ENCODE results near the gene FABP3. TPM values are rescaled to one million over a fixed set of nuclear protein-coding genes. Genes with fewer than 3 reads are reported as not detected.

The FABP3 gene
- total and polyA plus RNA-seq, 10 of the 15 experiments (the other 5 are each of a cell fraction or from before 2014, with no cell fraction given) = 0.36 to 1.2 (median 0.67) TPM; not detected in 2

- Histone ChIP-seq H3K36me3 (ENCODE audit: control insufficient read depth in 2 of 2, insufficient read depth in 2 of 2, low read length in 1 of 2) (peaks cover 3 to 6% of the 10 kb centered on the region in 2 experiments), H3K4me1 (ENCODE audit: control insufficient read depth, insufficient read depth, low read length) (no peaks in the 10 kb centered on the region), H3K4me3 (no peak overlapping the region), H3K9ac (ENCODE audit: control insufficient read depth, insufficient read depth, low read length) (no peak overlapping the region), H3K27ac (ENCODE audit: control insufficient read depth, insufficient read depth) (no peak overlapping the region), H3K4me2 (ENCODE audit: control insufficient read depth, insufficient read depth) (no peak overlapping the region), H3K79me2 (ENCODE audit: control insufficient read depth, insufficient read depth, low read length) (no peaks in the 10 kb centered on the region), H4K20me1 (ENCODE audit: control insufficient read depth, insufficient read depth) (no peaks in the 10 kb centered on the region), H3K27me3 (replicated peaks in 1 of 2; ENCODE audit: control insufficient read depth in 2 of 2, insufficient read depth in 2 of 2, low read length in 1 of 2) (no peaks in the 10 kb centered on the region), H3K9me3 (replicated peaks; ENCODE audit: control insufficient read depth, insufficient read depth, low read length) (no peaks in the 10 kb centered on the region), H2AFZ (ENCODE audit: control insufficient read depth, low read depth, low read length) (no peak overlapping the region)
- ChIA-PET SMC1A (ENCODE audit: uncharacterized antibody, unreplicated experiment) (no interaction called here), CTCF (interaction anchor here (1.2 to 1.3 kb wide), 2 partner anchors 60 to 279 kb away, joined by 3 read pairs; no protein-coding TSS in a partner anchor), RAD21 (ENCODE audit: unreplicated experiment) (interaction anchor here (1.2 kb wide), 1 partner anchor 12 kb away, joined by 3 read pairs; no protein-coding TSS in a partner anchor), POLR2A (no interaction called here)
- intact Hi-C loops (cut with micrococcal nuclease; ENCODE audit: unreplicated experiment) = no loop called here
- ATAC-seq = no peak
- in situ Hi-C loops (cut with MboI) = no loop called here
- 100% methylated on average over 3 of the region's 3 CpGs for WGBS (ENCODE audit: insufficient coverage, insufficient replicate concordance, low lambda C conversion rate, missing lambda C conversion rate)
- no TSS peak for BruUV-seq (replicated peaks)
- FAIRE-seq = no peak
- DNase-seq (ENCODE audit: low read depth, low spot score) = no peak
- TF ChIP-seq BACH1 (IDR thresholded peaks at IDR 0.05; ENCODE audit: borderline replicate concordance) (no peak), SPI1 (IDR thresholded peaks at IDR 0.05; ENCODE audit: borderline replicate concordance, insufficient read depth, low read depth, low read length) (no peak), ELK1 (IDR thresholded peaks at IDR 0.05; ENCODE audit: low read depth, low read length) (no peak), POLR2A (IDR thresholded peaks at IDR 0.05; ENCODE audit: low read depth, low read length) (no peak), HCFC1 (IDR thresholded peaks at IDR 0.05; ENCODE audit: low read length) (no peak), ZNF592 (IDR thresholded peaks at IDR 0.05) (no peak), NFYA (IDR thresholded peaks at IDR 0.05; ENCODE audit: borderline replicate concordance, low read depth, low read length) (no peak), JUNB (IDR thresholded peaks at IDR 0.05) (no peak), MXI1 (IDR thresholded peaks at IDR 0.05; ENCODE audit: low read depth, low read length) (no peak)
Observed at GRCh38 chr1:31362032-31362431, 10.8 kb downstream of the FABP3 start.

Data from GM12878 (cell line).